Embryonic facial prominence (tissue), 1 donor: ENCODE data around the gene ZEB2.

ENCODE experiments used
- DNase-seq: peaks from one replicate; pipeline ENCODE4 v3.0.0-alpha.2; 2016; ENCODE audit errors: extremely low spot score

ZEB2 gene

GRCh38 chr2:144452169-144452988 lies 67.5 kb downstream of the ZEB2 start:
- DNase-seq: no peak

- DNase-seq: no peak
Measured at GRCh38 chr2:144451443-144451842, 68.5 kb downstream of the ZEB2 start.

GRCh38 chr2:144449028-144449406 lies 70.9 kb downstream of the ZEB2 start:
- DNase-seq: no peak

GRCh38 chr2:144448389-144449027 lies 71.4 kb downstream of the ZEB2 start:
- no peak for DNase-seq

GRCh38 chr2:144447535-144447934 lies 72.4 kb downstream of the ZEB2 start:
- no peak for DNase-seq

GRCh38 chr2:144446136-144446535 lies 73.8 kb downstream of the ZEB2 start:
- DNase-seq: no peak

GRCh38 chr2:144445196-144445595 lies 74.7 kb downstream of the ZEB2 start:
- DNase-seq: no peak

- no peak for DNase-seq
Measured at GRCh38 chr2:144443837-144444817, 75.8 kb downstream of the ZEB2 start.

GRCh38 chr2:144441711-144442141 lies 78.2 kb downstream of the ZEB2 start:
- DNase-seq: no peak

- DNase-seq: no peak
Measured at GRCh38 chr2:144439993-144440392, 79.9 kb downstream of the ZEB2 start.

- DNase-seq: no peak
Measured at GRCh38 chr2:144438801-144439631, 80.9 kb downstream of the ZEB2 start.

GRCh38 chr2:144437636-144438035 lies 82.3 kb downstream of the ZEB2 start:
- no peak for DNase-seq

GRCh38 chr2:144434425-144435222 lies 85.3 kb downstream of the ZEB2 start:
- DNase-seq: no peak

- no peak for DNase-seq
Measured at GRCh38 chr2:144432921-144433320, 87.0 kb downstream of the ZEB2 start.

- DNase-seq: no peak
Measured at GRCh38 chr2:144431998-144432397, 87.9 kb downstream of the ZEB2 start.

GRCh38 chr2:144431392-144431783 lies 88.5 kb downstream of the ZEB2 start:
- no peak for DNase-seq

- DNase-seq: no peak
Measured at GRCh38 chr2:144430722-144431391, 89.1 kb downstream of the ZEB2 start.

- DNase-seq: no peak
Measured at GRCh38 chr2:144429396-144430112, 90.4 kb downstream of the ZEB2 start.

GRCh38 chr2:144426981-144427479 lies 92.9 kb downstream of the ZEB2 start:
- DNase-seq: no peak
